A673 (cell line): ENCODE results near the gene PLAC1. TPM values are rescaled to one million over a fixed set of nuclear protein-coding genes. Genes with fewer than 3 reads are reported as not detected.
A peak's percentile ranks its signal among the peaks of the same experiment; 100 is the strongest.

Source experiments
- BruUV-seq: library from RNA; stranded (reverse); fragments of 400-500 nt; replicated peaks from 2 replicates; lab custom pipeline; 2021; lab: Mats Ljungman, UMichigan
- CTCF ChIA-PET: fragments of 300-600 bp; sonication (Branson Sonifier 250); formaldehyde crosslinking; loops from one replicate; lab custom pipeline; 2022; ENCODE audit warnings: antibody characterized with exemption; lab: Charles Lee
- POLR2A ChIA-PET: fragments of 300-600 bp; sonication (Branson Sonifier 250); formaldehyde crosslinking; loops from one replicate; lab custom pipeline; 2022; ENCODE audit warnings: antibody characterized with exemption; ENCODE audit not compliant: low non-redundant PET; lab: Charles Lee
- DNase-seq: peaks from one replicate; pipeline ENCODE4 v3.0.0-alpha.2; 2015; ENCODE audit warnings: low spot score
- H3K27ac ChIP-seq: fragments of 200-600 bp; sonication (generic); 2 replicates; pipeline ENCODE4 v1.5.1; 2016; ENCODE audit warnings: mixed run types, low read depth, mild to moderate bottlenecking, mixed read lengths, antibody characterized with exemption, low read length; ENCODE audit not compliant: poor library complexity, severe bottlenecking
- H3K27me3 ChIP-seq: fragments of 200-600 bp; sonication (generic); replicated peaks from 2 replicates; pipeline ENCODE4 v1.6.1; 2017; ENCODE audit warnings: mixed run types, low read depth, mild to moderate bottlenecking, mixed read lengths, antibody characterized with exemption, low read length; ENCODE audit not compliant: insufficient read depth, poor library complexity
- H3K36me3 ChIP-seq: fragments of 200-600 bp; sonication (generic); 2 replicates; pipeline ENCODE4 v1.6.1; 2016; ENCODE audit warnings: mixed run types, mild to moderate bottlenecking, mixed read lengths, antibody characterized with exemption, low read length; ENCODE audit not compliant: insufficient read depth, poor library complexity, severe bottlenecking
- H3K4me1 ChIP-seq: fragments of 200-600 bp; sonication (generic); 2 replicates; pipeline ENCODE4 v1.6.1; 2017; ENCODE audit warnings: mixed run types, mild to moderate bottlenecking, mixed read lengths, antibody characterized with exemption, low read length; ENCODE audit not compliant: insufficient read depth, poor library complexity, severe bottlenecking
- H3K4me3 ChIP-seq: fragments of 200-600 bp; sonication (generic); 2 replicates; pipeline ENCODE4 v1.5.1; 2016; ENCODE audit warnings: low read depth, mixed run types, mild to moderate bottlenecking, mixed read lengths, low read length; ENCODE audit not compliant: poor library complexity, severe bottlenecking
- H3K9me3 ChIP-seq: fragments of 200-600 bp; sonication (generic); 2 replicates; pipeline ENCODE4 v1.6.1; 2016; ENCODE audit warnings: mixed run types, low read depth, mild to moderate bottlenecking, mixed read lengths, antibody characterized with exemption, low read length; ENCODE audit not compliant: poor library complexity, severe bottlenecking
- CTCF ChIP-seq: fragments of 300-800, 200-600 bp; sonication (generic); conservative IDR thresholded peaks from 2 replicates; pipeline ENCODE4 v1.5.1; 2017; ENCODE audit warnings: low read depth, mild to moderate bottlenecking, antibody characterized with exemption, low read length, moderate library complexity, mixed read lengths
- EZH2 ChIP-seq: fragments of 200-600 bp; sonication (generic); IDR thresholded peaks from 2 replicates; pipeline ENCODE4 v1.6.1; 2017; ENCODE audit warnings: borderline replicate concordance, low read depth, mild to moderate bottlenecking, mixed read lengths, antibody characterized with exemption, low read length; ENCODE audit not compliant: poor library complexity, severe bottlenecking
- intact Hi-C: fragments of 100-400 bp; cut with micrococcal nuclease; formaldehyde crosslinking; loops from one replicate; pipeline ENCODE4 v1.10.0; 2022; ENCODE audit not compliant: unreplicated experiment
- microRNA-seq: library from miRNA; unstranded; fragments of <30 nt; microRNA quantifications from one replicate; pipeline ENCODE4 v1.2.0, GENCODE V29; 2021
- total RNA-seq: library from RNA; stranded (reverse); gene quantifications from 2 replicates; pipeline ENCODE4 v1.2.3, GENCODE V29; 2021

Gene PLAC1
- total RNA-seq, 1 experiment from 2014 or later, result 0.43 TPM

- DNase-seq, result no peak
- BruUV-seq, result no TSS peak
- H3K27me3 ChIP-seq, result no peaks in the 10 kb centered on the region
- H3K27ac ChIP-seq, result no peak overlapping the region
- no peak overlapping the region for H3K4me3 ChIP-seq
- no peaks in the 10 kb centered on the region for H3K36me3 ChIP-seq
- intact Hi-C loops, result no loop called here
- CTCF ChIA-PET, result no interaction called here
- POLR2A ChIA-PET, result no interaction called here
- no peak for TF ChIP-seq EZH2
- no peak for TF ChIP-seq CTCF
- no peaks in the 10 kb centered on the region for H3K4me1 ChIP-seq
- H3K9me3 ChIP-seq, result no peaks in the 10 kb centered on the region
These were observed 133.0 kb downstream of the PLAC1 start for GRCh38 chrX:134525086-134525792.

DNA sequence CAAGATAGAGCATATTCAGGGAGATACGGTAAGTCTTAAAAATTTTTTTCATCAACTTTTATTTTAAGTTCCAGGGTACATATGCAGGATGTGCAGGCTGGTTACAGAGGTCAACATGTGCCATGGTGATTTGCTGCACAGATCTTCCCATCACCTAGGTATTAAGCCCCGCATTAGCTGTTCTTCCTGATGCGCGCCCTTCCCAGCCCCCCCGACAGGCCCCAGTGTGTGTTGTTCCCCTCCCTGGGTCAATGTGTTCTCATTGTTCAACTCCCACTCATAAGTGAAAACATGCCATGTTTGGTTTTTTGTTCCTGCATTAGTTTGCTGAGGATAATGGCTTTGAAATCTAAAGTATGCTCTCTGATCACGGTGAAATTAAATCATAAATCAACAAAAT lies 134.1 kb downstream of the PLAC1 start:
- H3K27ac ChIP-seq, result no peak overlapping the region
- TF ChIP-seq CTCF, result no peak
- TF ChIP-seq EZH2, result no peak
- DNase-seq, result no peak
- no peak overlapping the region for H3K4me3 ChIP-seq
- intact Hi-C loops, result loop anchor here (5.0 kb wide), 1 partner anchor 238 kb away; no protein-coding TSS in a partner anchor
- BruUV-seq, result no TSS peak
- ChIA-PET POLR2A (no interaction called here), CTCF (no interaction called here)
- no peaks in the 10 kb centered on the region for H3K36me3 ChIP-seq
- no peaks in the 10 kb centered on the region for H3K9me3 ChIP-seq
- no peaks in the 10 kb centered on the region for H3K4me1 ChIP-seq
- H3K27me3 ChIP-seq, result no peaks in the 10 kb centered on the region

DNA sequence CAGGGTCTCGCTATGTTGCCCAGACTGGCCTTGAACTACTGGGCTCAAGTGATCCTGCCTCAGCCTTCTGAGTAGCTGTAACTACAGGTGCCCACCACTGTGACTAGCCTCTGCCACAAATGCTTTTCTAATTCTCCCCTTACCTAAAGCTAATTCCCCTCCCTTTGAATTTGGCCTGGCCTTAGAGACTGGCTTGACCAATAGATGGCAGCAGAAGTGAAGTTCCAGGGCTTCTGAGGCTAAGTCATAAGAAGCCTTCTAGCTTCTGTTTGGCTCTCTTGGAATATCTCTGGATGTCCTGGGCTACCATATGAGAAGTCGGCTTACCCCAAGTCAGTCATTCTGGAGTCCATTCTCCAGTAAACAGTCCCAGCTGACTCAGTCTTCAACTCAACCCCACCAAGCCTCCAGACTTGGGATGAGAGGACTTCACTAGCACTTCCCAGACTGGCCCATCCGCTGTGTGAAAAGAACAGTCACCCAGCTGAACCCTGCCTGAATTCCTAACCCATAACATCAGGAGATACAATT lies 137.3 kb downstream of the PLAC1 start:
- TF ChIP-seq CTCF (peak; percentile 67), EZH2 (no peak)
- ChIA-PET POLR2A (no interaction called here), CTCF (interaction anchor here (0.7 to 1.4 kb wide), 3 partner anchors 243 to 262 kb away, joined by 3 to 7 read pairs (median 7); no protein-coding TSS in a partner anchor)
- no peaks in the 10 kb centered on the region for H3K4me1 ChIP-seq
- peak; percentile 60 for DNase-seq
- no peaks in the 10 kb centered on the region for H3K36me3 ChIP-seq
- H3K9me3 ChIP-seq, result no peaks in the 10 kb centered on the region
- no peak overlapping the region for H3K4me3 ChIP-seq
- intact Hi-C loops, result loop anchor here (5.0 kb wide), 1 partner anchor 241 kb away; no protein-coding TSS in a partner anchor
- no peaks in the 10 kb centered on the region for H3K27me3 ChIP-seq
- BruUV-seq, result no TSS peak
- no peak overlapping the region for H3K27ac ChIP-seq

Small RNA genes within 50 kb of the gene (microRNA-seq; reads per million reads assigned to microRNA genes)
- gene MIR424 (10,069 reads per million, percentile 95 among the genes with 10 or more reads in this experiment), gene MIR450A1 (16.4 reads per million, percentile 40 among the genes with 10 or more reads in this experiment), gene MIR450A2 (13.8 reads per million, percentile 36 among the genes with 10 or more reads in this experiment), gene MIR450B (25.6 reads per million, percentile 46 among the genes with 10 or more reads in this experiment), gene MIR503 (618 reads per million, percentile 77 among the genes with 10 or more reads in this experiment), gene MIR542 (122 reads per million, percentile 66 among the genes with 10 or more reads in this experiment)

Other genes starting within 250 kb of the PLAC1 start
- gene HPRT1, start 198.3 kb downstream of the PLAC1 start, total RNA-seq, result 66.9 and 67.1 TPM in 2 replicates
- 37.2 and 39.4 TPM in 2 replicates for gene PABIR2, start 138.7 kb upstream of the PLAC1 start, total RNA-seq